Breast epithelium (tissue), 4 donors: ENCODE results near the gene GPR183. TPM values are rescaled to one million over a fixed set of nuclear protein-coding genes. Genes with fewer than 3 reads are reported as not detected.

Source experiments
- DNase-seq, 2 donors: peaks; one replicate each; pipeline ENCODE4 v3.0.0-alpha.2; 2019; ENCODE audit warnings: low spot score in 2 of 2
- H3K27ac ChIP-seq, 2 donors: fragments of 200-600 bp; sonication (generic) in 1 of 2; one replicate each; pipeline ENCODE4 v1.5.1; 2016 to 2019; ENCODE audit warnings: mild to moderate bottlenecking in 1 of 2
- H3K27me3 ChIP-seq, 2 donors: fragments of 200-600 bp; sonication (generic) in 1 of 2; one replicate each; pipeline versions ENCODE4 v1.5.1 to v1.6.0; 2017 to 2019; ENCODE audit warnings: control low read depth in 1 of 2, mild to moderate bottlenecking in 1 of 2
- H3K36me3 ChIP-seq: fragments of 200-600 bp; one replicate; pipeline ENCODE4 v1.5.1; 2019
- H3K4me1 ChIP-seq, 2 donors: fragments of 200-600 bp; sonication (generic); one replicate each; pipeline ENCODE4 v1.5.1; 2016 to 2019; ENCODE audit warnings: control low read depth in 1 of 2
- H3K4me3 ChIP-seq, 3 donors: fragments of 200-600 bp; sonication (generic); 1 replicate in 2 of 3; 2 replicates in 1 of 3; pipeline ENCODE4 v1.5.1; 2016 to 2019; ENCODE audit warnings: mild to moderate bottlenecking in 3 of 3, moderate library complexity in 2 of 3
- H3K9me3 ChIP-seq, 2 donors: fragments of 200-600 bp; sonication (generic) in 1 of 2; one replicate each; pipeline ENCODE4 v1.5.1; 2016 to 2019; ENCODE audit warnings: control low read depth in 1 of 2
- CTCF ChIP-seq, 3 donors: fragments of 450-650 bp; IDR thresholded peaks; one replicate each; pipeline ENCODE4 v1.5.1; 2016 to 2017; ENCODE audit warnings: antibody characterized with exemption in 3 of 3, mild to moderate bottlenecking in 3 of 3, moderate library complexity in 3 of 3
- POLR2A ChIP-seq: fragments of 450-650 bp; IDR thresholded peaks from one replicate; pipeline ENCODE4 v1.6.1; 2016; ENCODE audit warnings: antibody characterized with exemption, mild to moderate bottlenecking, moderate library complexity
- POLR2AphosphoS5 ChIP-seq, 3 donors: sonication (generic); formaldehyde crosslinking; IDR thresholded peaks; one replicate each; pipeline ENCODE4 v1.6.1; 2017; ENCODE audit warnings: antibody characterized with exemption in 3 of 3
- intact Hi-C: fragments of 100-400 bp; cut with DNase I; formaldehyde crosslinking; loops from one replicate; pipeline ENCODE4 v1.15.1; 2023; ENCODE audit warnings: low total_unique reads
- total RNA-seq, 3 donors: library from RNA; depleted of rRNA; stranded (reverse); fragments of >200 nt; gene quantifications; one replicate each; pipeline ENCODE4 v1.1.0, GENCODE V29; 2016

Gene GPR183
- total RNA-seq, 3 donors from 2014 or later: 10.2 to 30.1 (median 21.4) TPM

- no peaks in the 10 kb centered on the region for H3K9me3 ChIP-seq
- H3K4me3 ChIP-seq: no peak overlapping the region
- no peaks in the 10 kb centered on the region for H3K27me3 ChIP-seq
- H3K36me3 ChIP-seq: no peaks in the 10 kb centered on the region
- H3K4me1 ChIP-seq: no peaks in the 10 kb centered on the region
- no peak overlapping the region for H3K27ac ChIP-seq
- DNase-seq: no peak
- intact Hi-C loops: no loop called here
- no peak for TF ChIP-seq POLR2AphosphoS5 (IDR thresholded peaks at IDR 0.05)
- no peak for TF ChIP-seq POLR2A
- no peak for TF ChIP-seq CTCF (IDR thresholded peaks at IDR 0.05)
Observed at GRCh38 chr13:99326012-99326411, 18.8 kb upstream of the GPR183 start.

GRCh38 chr13:99323488-99323887 is 16.3 kb upstream of the GPR183 start:
- Histone ChIP-seq H3K9me3 (no peaks in the 10 kb centered on the region), H3K27ac (peak overlapping the region in 1 of 2 donors; percentile 67), H3K4me3 (no peak overlapping the region), H3K4me1 (no peaks in the 10 kb centered on the region), H3K36me3 (no peaks in the 10 kb centered on the region), H3K27me3 (no peaks in the 10 kb centered on the region)
- no peak for DNase-seq
- TF ChIP-seq POLR2AphosphoS5 (IDR thresholded peaks at IDR 0.05) (no peak), POLR2A (no peak), CTCF (IDR thresholded peaks at IDR 0.05) (no peak)
- intact Hi-C loops: no loop called here

- no peak for DNase-seq
- no peaks in the 10 kb centered on the region for H3K9me3 ChIP-seq
- H3K4me1 ChIP-seq: no peaks in the 10 kb centered on the region
- H3K27ac ChIP-seq: peak overlapping the region; percentile 36 to 67
- no peaks in the 10 kb centered on the region for H3K27me3 ChIP-seq
- H3K4me3 ChIP-seq: no peak overlapping the region
- intact Hi-C loops: no loop called here
- TF ChIP-seq POLR2AphosphoS5 (IDR thresholded peaks at IDR 0.05) (no peak), POLR2A (no peak), CTCF (IDR thresholded peaks at IDR 0.05) (no peak)
- H3K36me3 ChIP-seq: no peaks in the 10 kb centered on the region
Observed at GRCh38 chr13:99322297-99323103, 15.3 kb upstream of the GPR183 start.

- peak overlapping the region in 1 of 2 donors; percentile 62 for H3K27ac ChIP-seq
- intact Hi-C loops: no loop called here
Observed at GRCh38 chr13:99321709-99322108, 14.5 kb upstream of the GPR183 start.

More at GRCh38 chr13:99321709-99322108, 14.5 kb upstream of the GPR183 start:
- H3K36me3 ChIP-seq: no peaks in the 10 kb centered on the region
- no peaks in the 10 kb centered on the region for H3K27me3 ChIP-seq
- H3K4me1 ChIP-seq: no peaks in the 10 kb centered on the region
- H3K9me3 ChIP-seq: no peaks in the 10 kb centered on the region
- H3K4me3 ChIP-seq: no peak overlapping the region
- no peak for DNase-seq
- TF ChIP-seq POLR2AphosphoS5 (IDR thresholded peaks at IDR 0.05) (no peak), POLR2A (no peak), CTCF (IDR thresholded peaks at IDR 0.05) (no peak)
